HCT116 (cell line): ENCODE measurements around the gene INTU.

ENCODE experiments used
- CEBPB ChIP-seq: IDR thresholded peaks from 2 replicates; pipeline ENCODE4 v1.6.1; 2012; ENCODE audit warnings: low read depth
- ELF1 ChIP-seq: IDR thresholded peaks from 2 replicates; pipeline ENCODE4 v1.6.1; 2012; ENCODE audit warnings: low read depth, borderline replicate concordance
- EZH2 ChIP-seq: fragments of 200-600 bp; sonication (generic); IDR thresholded peaks from 2 replicates; pipeline ENCODE4 v1.6.1; 2017; ENCODE audit warnings: antibody characterized with exemption, mixed run types
- EZH2phosphoT487 ChIP-seq: fragments of 200-600 bp; IDR thresholded peaks from 2 replicates; pipeline ENCODE4 v1.6.1; 2018; ENCODE audit warnings: antibody characterized with exemption, borderline replicate concordance
- POLR2A ChIP-seq: IDR thresholded peaks from 2 replicates; pipeline ENCODE4 v1.7.0; 2011; ENCODE audit warnings: borderline replicate concordance; ENCODE audit not compliant: insufficient read depth, insufficient read length; ENCODE audit errors: extremely low read depth
- POLR2AphosphoS5 ChIP-seq: IDR thresholded peaks from 2 replicates; pipeline ENCODE4 v1.6.1; 2011; ENCODE audit warnings: mild to moderate bottlenecking, low read depth, low read length, moderate library complexity
- REST ChIP-seq: IDR thresholded peaks from 2 replicates; pipeline ENCODE4 v1.6.1; 2012; ENCODE audit warnings: low read depth
- SIN3A ChIP-seq: IDR thresholded peaks from 2 replicates; pipeline ENCODE4 v1.6.1; 2012; ENCODE audit warnings: low read depth
- SP1 ChIP-seq: IDR thresholded peaks from 2 replicates; pipeline ENCODE4 v1.6.1; 2012; ENCODE audit warnings: low read depth
- TF ChIP-seq, protein P1 (sequence below), 3 experiments: fragments of 200-600 bp in 1 of 3; sonication (generic) in 1 of 3; IDR thresholded peaks in 2 of 3; conservative IDR thresholded peaks in 1 of 3; 2 replicates each; pipeline ENCODE4 v1.5.1; 2012 to 2017; ENCODE audit warnings: low read depth in 2 of 3, low read length in 2 of 3, antibody characterized with exemption in 1 of 3, borderline replicate concordance in 1 of 3, control low read depth in 1 of 3, mild to moderate bottlenecking in 1 of 3, mixed read lengths in 1 of 3, mixed run types in 1 of 3, moderate library complexity in 1 of 3; ENCODE audit not compliant: insufficient read depth in 1 of 3

DNA sequence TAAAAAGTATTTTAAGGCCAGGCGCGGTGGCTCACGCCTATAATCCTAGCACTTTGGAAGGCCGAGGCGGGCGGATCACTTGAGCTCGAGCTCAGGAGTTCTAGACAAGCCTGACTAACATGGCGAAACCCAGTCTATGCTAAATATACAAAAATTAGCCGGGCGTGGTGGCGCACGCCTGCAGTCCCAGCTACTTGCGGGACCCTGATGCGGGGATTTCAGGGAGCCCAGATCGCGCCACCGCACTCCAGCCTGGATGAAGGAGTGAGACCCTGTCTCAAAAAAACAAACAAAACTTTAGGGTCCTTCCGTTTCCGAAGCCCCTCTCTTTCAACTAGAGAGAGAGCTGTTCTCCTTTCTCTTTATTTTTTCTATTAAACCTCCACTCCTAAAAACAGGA is 98.6 kb downstream of the INTU start:
- TF ChIP-seq EZH2 (no peak), SP1 (no peak), REST (no peak), POLR2A (no peak), POLR2AphosphoS5 (no peak), ELF1 (no peak), EZH2phosphoT487 (no peak), CEBPB (no peak), SIN3A (no peak)
- TF ChIP-seq, protein P1, sequence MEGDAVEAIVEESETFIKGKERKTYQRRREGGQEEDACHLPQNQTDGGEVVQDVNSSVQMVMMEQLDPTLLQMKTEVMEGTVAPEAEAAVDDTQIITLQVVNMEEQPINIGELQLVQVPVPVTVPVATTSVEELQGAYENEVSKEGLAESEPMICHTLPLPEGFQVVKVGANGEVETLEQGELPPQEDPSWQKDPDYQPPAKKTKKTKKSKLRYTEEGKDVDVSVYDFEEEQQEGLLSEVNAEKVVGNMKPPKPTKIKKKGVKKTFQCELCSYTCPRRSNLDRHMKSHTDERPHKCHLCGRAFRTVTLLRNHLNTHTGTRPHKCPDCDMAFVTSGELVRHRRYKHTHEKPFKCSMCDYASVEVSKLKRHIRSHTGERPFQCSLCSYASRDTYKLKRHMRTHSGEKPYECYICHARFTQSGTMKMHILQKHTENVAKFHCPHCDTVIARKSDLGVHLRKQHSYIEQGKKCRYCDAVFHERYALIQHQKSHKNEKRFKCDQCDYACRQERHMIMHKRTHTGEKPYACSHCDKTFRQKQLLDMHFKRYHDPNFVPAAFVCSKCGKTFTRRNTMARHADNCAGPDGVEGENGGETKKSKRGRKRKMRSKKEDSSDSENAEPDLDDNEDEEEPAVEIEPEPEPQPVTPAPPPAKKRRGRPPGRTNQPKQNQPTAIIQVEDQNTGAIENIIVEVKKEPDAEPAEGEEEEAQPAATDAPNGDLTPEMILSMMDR (IDR thresholded peaks at IDR 0.05 in 2 of 3, conservative IDR thresholded peaks at IDR 0.05 in 1 of 3; ENCODE audit: borderline replicate concordance in 1 of 3, insufficient read depth in 1 of 3, low read depth in 2 of 3, low read length in 2 of 3): no peak
